Trophoblast cell (in vitro differentiated cells and primary cell): Measurements from ENCODE around the gene PIK3R1.

Experiments used
- DNase-seq, 2 donors: peaks; one replicate each; pipeline ENCODE4 v3.0.0-alpha.2; 2016
- H2AFZ ChIP-seq: 2 replicates; pipeline ENCODE4 v1.6.1; 2013; ENCODE audit warnings: low read length, moderate library complexity, mild to moderate bottlenecking; ENCODE audit not compliant: insufficient read depth, poor library complexity
- H2AK5ac ChIP-seq: 2 replicates; pipeline ENCODE4 v1.6.1; 2013; ENCODE audit warnings: mild to moderate bottlenecking, low read length
- H2BK120ac ChIP-seq: 2 replicates; pipeline ENCODE4 v1.6.1; 2013; ENCODE audit warnings: low read length, mild to moderate bottlenecking, moderate library complexity; ENCODE audit not compliant: insufficient read depth, poor library complexity
- H2BK12ac ChIP-seq: 2 replicates; pipeline ENCODE4 v1.6.1; 2013; ENCODE audit warnings: mild to moderate bottlenecking, low read length, moderate library complexity
- H2BK5ac ChIP-seq: 2 replicates; pipeline ENCODE4 v1.6.1; 2013; ENCODE audit warnings: low read length, low read depth, moderate library complexity, mild to moderate bottlenecking; ENCODE audit not compliant: poor library complexity
- H3K14ac ChIP-seq: 2 replicates; pipeline ENCODE4 v1.6.1; 2013; ENCODE audit warnings: mild to moderate bottlenecking, low read length
- H3K18ac ChIP-seq: 2 replicates; pipeline ENCODE4 v1.6.1; 2013; ENCODE audit warnings: mild to moderate bottlenecking, low read length
- H3K23ac ChIP-seq: 2 replicates; pipeline ENCODE4 v1.6.1; 2013; ENCODE audit warnings: low read length
- H3K27ac ChIP-seq: 2 replicates; pipeline ENCODE4 v1.5.1; 2013; ENCODE audit warnings: low read depth, mild to moderate bottlenecking, inconsistent platforms, low read length, moderate library complexity
- H3K27me3 ChIP-seq: 2 replicates; pipeline ENCODE4 v1.6.1; 2013; ENCODE audit warnings: inconsistent platforms, mild to moderate bottlenecking, low read length, moderate library complexity; ENCODE audit not compliant: insufficient read depth
- H3K36me3 ChIP-seq, 2 experiments: 1 replicate in 1 of 2; 2 replicates in 1 of 2; pipeline ENCODE4 v1.6.1; 2013; ENCODE audit warnings: low read length in 2 of 2, mild to moderate bottlenecking in 2 of 2, moderate library complexity in 1 of 2; ENCODE audit not compliant: insufficient read depth in 2 of 2, control insufficient read depth in 1 of 2
- H3K4ac ChIP-seq: 2 replicates; pipeline ENCODE4 v1.6.1; 2013; ENCODE audit warnings: low read depth, mild to moderate bottlenecking, low read length, moderate library complexity
- H3K4me1 ChIP-seq, 2 experiments: 1 replicate in 1 of 2; 2 replicates in 1 of 2; pipeline ENCODE4 v1.6.1; 2013; ENCODE audit warnings: low read length in 2 of 2, mild to moderate bottlenecking in 2 of 2, moderate library complexity in 1 of 2; ENCODE audit not compliant: insufficient read depth in 2 of 2, control insufficient read depth in 1 of 2
- H3K4me2 ChIP-seq: 2 replicates; pipeline ENCODE4 v1.6.1; 2013; ENCODE audit warnings: inconsistent platforms, mild to moderate bottlenecking, low read length, moderate library complexity
- H3K4me3 ChIP-seq: 2 replicates; pipeline ENCODE4 v1.5.1; 2013; ENCODE audit warnings: mild to moderate bottlenecking, low read depth, low read length, inconsistent platforms
- H3K79me1 ChIP-seq: one replicate; pipeline ENCODE4 v1.6.1; 2013; ENCODE audit warnings: low read length
- H3K79me2 ChIP-seq: 2 replicates; pipeline ENCODE4 v1.6.1; 2013; ENCODE audit warnings: low read length, mild to moderate bottlenecking; ENCODE audit not compliant: control insufficient read depth, insufficient read depth, poor library complexity
- H3K9ac ChIP-seq: 2 replicates; pipeline ENCODE4 v1.6.1; 2013; ENCODE audit warnings: mild to moderate bottlenecking, low read length
- H3K9me3 ChIP-seq: 2 replicates; pipeline ENCODE4 v1.6.1; 2013; ENCODE audit warnings: low read depth, mild to moderate bottlenecking, control low read depth, inconsistent platforms, low read length; ENCODE audit not compliant: insufficient read depth
- H4K12ac ChIP-seq: 2 replicates; pipeline ENCODE4 v1.6.1; 2013; ENCODE audit warnings: low read depth, mild to moderate bottlenecking, low read length, moderate library complexity
- H4K8ac ChIP-seq: 2 replicates; pipeline ENCODE4 v1.6.1; 2013; ENCODE audit warnings: low read depth, mild to moderate bottlenecking, low read length, moderate library complexity
- H4K91ac ChIP-seq: one replicate; pipeline ENCODE4 v1.6.1; 2013; ENCODE audit warnings: low read depth, mild to moderate bottlenecking, low read length, moderate library complexity
- WGBS: extraction: QIAGEN DNeasy Blood & Tissue Kit; methylation state at CpG from one replicate; pipeline ENCODE4 v1.1.7; 2013; ENCODE audit warnings: missing lambda C conversion rate; ENCODE audit not compliant: insufficient read length, insufficient coverage; ENCODE audit errors: extremely low coverage; 5-methylcytosine and 5-hydroxymethylcytosine counted together

Gene PIK3R1

GRCh38 chr5:68222824-68223354 lies 7.3 kb downstream of the PIK3R1 start:
- Histone ChIP-seq H3K4me2 (no peak overlapping the region), H2BK120ac (no peak overlapping the region), H3K27me3 (no peaks in the 10 kb centered on the region), H3K9me3 (peaks cover 3% of the 10 kb centered on the region), H4K91ac (no peak overlapping the region), H3K4ac (peak overlapping the region; percentile 0), H3K27ac (no peak overlapping the region), H2AFZ (no peak overlapping the region), H2BK12ac (no peak overlapping the region), H3K9ac (no peak overlapping the region), H3K36me3 (peaks cover 13 to 27% of the 10 kb centered on the region in 2 experiments), H3K18ac (no peak overlapping the region), H3K4me3 (no peak overlapping the region), H4K8ac (no peak overlapping the region), H3K4me1 (peaks cover 3 to 4% of the 10 kb centered on the region in 2 experiments), H3K79me2 (peaks cover 6% of the 10 kb centered on the region), H3K14ac (no peak overlapping the region), H4K12ac (no peak overlapping the region), H3K23ac (peak overlapping the region; percentile 53), H2BK5ac (no peak overlapping the region), H3K79me1 (peaks cover 3% of the 10 kb centered on the region), H2AK5ac (no peak overlapping the region)
- no CpG with 5 or more reads among the region's 4 CpGs for WGBS
- no peak for DNase-seq

- Histone ChIP-seq H3K23ac (no peak overlapping the region), H3K4me3 (no peak overlapping the region), H3K14ac (no peak overlapping the region), H3K36me3 (peaks cover 13 to 27% of the 10 kb centered on the region in 2 experiments), H2AFZ (no peak overlapping the region), H3K18ac (no peak overlapping the region), H4K8ac (no peak overlapping the region), H3K27ac (no peak overlapping the region), H3K4ac (no peak overlapping the region), H4K91ac (no peak overlapping the region), H3K9me3 (peaks cover 3% of the 10 kb centered on the region), H3K79me1 (peaks cover 3% of the 10 kb centered on the region), H2BK5ac (no peak overlapping the region), H3K4me1 (peaks cover 3 to 4% of the 10 kb centered on the region in 2 experiments), H2AK5ac (no peak overlapping the region), H4K12ac (no peak overlapping the region), H3K9ac (no peak overlapping the region), H2BK120ac (no peak overlapping the region), H3K4me2 (no peak overlapping the region), H3K79me2 (peaks cover 6% of the 10 kb centered on the region), H3K27me3 (no peaks in the 10 kb centered on the region), H2BK12ac (no peak overlapping the region)
- no peak for DNase-seq
Measured at GRCh38 chr5:68223904-68224303, 8.3 kb downstream of the PIK3R1 start.

DNA sequence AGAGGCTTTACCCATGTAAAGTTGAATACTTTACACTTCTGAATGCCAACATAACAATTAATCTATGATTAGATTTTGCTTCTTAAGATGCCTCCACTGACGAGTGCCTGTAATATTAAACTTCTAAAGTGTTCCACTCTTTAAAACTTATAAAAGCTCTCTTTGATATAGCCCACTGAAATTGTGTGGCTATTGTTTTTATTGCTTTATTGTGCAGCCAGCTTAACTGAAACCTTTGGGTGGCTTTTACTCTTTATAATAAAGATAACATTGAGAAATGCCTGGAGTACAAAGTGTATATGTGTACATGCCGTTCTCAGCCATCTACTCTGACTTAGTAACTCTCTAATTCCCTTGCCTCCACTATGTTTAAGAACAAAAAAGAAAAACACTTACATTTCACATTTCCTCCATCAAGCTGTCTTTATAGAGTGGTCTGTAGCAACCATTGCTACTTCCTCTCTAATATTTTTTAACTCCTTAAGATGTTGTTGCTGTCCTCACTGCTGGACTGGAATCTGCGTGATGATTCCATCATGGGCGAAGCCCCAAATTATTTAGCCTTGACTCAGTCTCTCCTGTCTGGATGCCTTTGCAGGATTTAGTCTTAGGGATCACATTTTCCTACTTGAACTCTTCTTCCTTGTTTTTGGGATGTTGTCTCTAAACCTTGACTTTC lies 9.1 kb downstream of the PIK3R1 start:
- H2BK120ac ChIP-seq, result no peak overlapping the region
- H3K4me3 ChIP-seq, result no peak overlapping the region
- peaks cover 6% of the 10 kb centered on the region for H3K79me2 ChIP-seq
- no peak for DNase-seq
- no peaks in the 10 kb centered on the region for H3K27me3 ChIP-seq
- H4K91ac ChIP-seq, result no peak overlapping the region
- H3K4ac ChIP-seq, result no peak overlapping the region
- peaks cover 3% of the 10 kb centered on the region for H3K79me1 ChIP-seq
- no peak overlapping the region for H2BK12ac ChIP-seq
- no peak overlapping the region for H2BK5ac ChIP-seq
- no peak overlapping the region for H2AK5ac ChIP-seq
- no peak overlapping the region for H3K23ac ChIP-seq
- H4K12ac ChIP-seq, result no peak overlapping the region
- H4K8ac ChIP-seq, result no peak overlapping the region
- H3K9ac ChIP-seq, result no peak overlapping the region
- H3K36me3 ChIP-seq, result peaks cover 15 to 27% of the 10 kb centered on the region in 2 experiments
- H2AFZ ChIP-seq, result no peak overlapping the region
- H3K4me2 ChIP-seq, result no peak overlapping the region
- no peak overlapping the region for H3K14ac ChIP-seq
- H3K27ac ChIP-seq, result no peak overlapping the region
- H3K9me3 ChIP-seq, result peaks cover 3% of the 10 kb centered on the region
- peaks cover 4 to 5% of the 10 kb centered on the region in 2 experiments for H3K4me1 ChIP-seq
- no CpG with 5 or more reads among the region's 4 CpGs for WGBS
- H3K18ac ChIP-seq, result no peak overlapping the region

DNA sequence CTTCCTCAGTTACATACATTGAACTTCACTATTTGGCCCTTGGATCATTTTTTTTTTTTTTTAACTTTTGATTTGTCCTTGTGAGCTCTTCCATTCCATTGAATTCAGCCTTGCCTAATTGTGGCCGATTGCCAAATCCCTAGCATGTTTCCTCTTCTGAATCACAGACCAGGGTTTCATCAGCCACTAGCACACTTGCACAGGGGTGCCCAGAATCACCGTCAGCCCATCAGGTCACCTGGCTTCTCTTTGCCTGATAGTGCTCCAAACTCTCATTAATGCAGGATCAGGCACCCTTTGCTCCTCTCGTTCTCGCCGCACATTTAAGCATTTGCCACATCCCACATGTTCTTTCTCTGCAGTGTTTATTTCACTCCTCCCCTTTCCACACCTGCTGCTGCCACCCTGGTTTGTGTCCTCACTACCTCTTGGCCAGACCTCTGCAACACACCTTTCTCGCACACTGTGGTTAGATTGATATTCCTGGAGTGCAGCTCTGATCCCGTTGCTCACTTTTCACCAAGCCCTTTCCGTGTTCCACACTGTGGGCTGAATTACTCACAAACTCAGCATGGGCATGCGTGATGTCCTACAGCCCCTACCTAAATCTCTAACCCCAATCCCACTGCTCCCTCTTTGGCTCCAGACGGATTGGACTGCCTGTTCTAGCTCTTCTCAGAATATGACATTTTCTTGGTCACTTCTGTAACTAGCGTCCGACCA lies 9.8 kb downstream of the PIK3R1 start:
- Histone ChIP-seq H3K36me3 (peaks cover 13 to 25% of the 10 kb centered on the region in 2 experiments), H3K4ac (no peak overlapping the region), H3K4me2 (no peak overlapping the region), H3K18ac (no peak overlapping the region), H3K79me2 (peaks cover 5% of the 10 kb centered on the region), H2BK5ac (no peak overlapping the region), H2AK5ac (no peak overlapping the region), H3K14ac (no peak overlapping the region), H2AFZ (no peak overlapping the region), H3K9ac (no peak overlapping the region), H3K9me3 (peaks cover 2% of the 10 kb centered on the region), H2BK120ac (no peak overlapping the region), H3K27me3 (no peaks in the 10 kb centered on the region), H3K27ac (no peak overlapping the region), H3K23ac (no peak overlapping the region), H3K4me1 (peaks cover 2 to 5% of the 10 kb centered on the region in 2 experiments), H3K4me3 (no peak overlapping the region), H3K79me1 (peaks cover 2% of the 10 kb centered on the region), H4K91ac (no peak overlapping the region), H2BK12ac (no peak overlapping the region), H4K8ac (no peak overlapping the region), H4K12ac (no peak overlapping the region)
- DNase-seq, result peak; percentile 51 to 67
- WGBS, result no CpG with 5 or more reads among the region's 12 CpGs
